WERI-Rb-1 (cell line): ENCODE results near the gene KCTD10.

Source experiments
- DNase-seq: peaks from one replicate; pipeline ENCODE4 v3.0.0-alpha.2; 2020
- H3K27ac ChIP-seq: fragments of 250-450 bp; sonication (Bioruptor Pico); 2 replicates; pipeline ENCODE4 v1.5.1; 2020; ENCODE audit warnings: mild to moderate bottlenecking, moderate library complexity
- H3K27me3 ChIP-seq: fragments of 250-450 bp; sonication (Bioruptor Pico); 2 replicates; pipeline ENCODE4 v1.5.1; 2021; ENCODE audit warnings: mild to moderate bottlenecking, low read depth, moderate library complexity; ENCODE audit not compliant: insufficient read depth, severe bottlenecking
- H3K36me3 ChIP-seq: fragments of 250-450 bp; sonication (Bioruptor Pico); 2 replicates; pipeline ENCODE4 v1.5.1; 2020; ENCODE audit warnings: mild to moderate bottlenecking, moderate library complexity
- H3K4me3 ChIP-seq: 2 replicates; pipeline ENCODE4 v1.5.1; 2011; ENCODE audit warnings: low read depth, mild to moderate bottlenecking, control low read depth, low read length
- H3K9me3 ChIP-seq: fragments of 250-450 bp; sonication (Bioruptor Pico); 2 replicates; pipeline ENCODE4 v1.5.1; 2021; ENCODE audit warnings: mild to moderate bottlenecking, moderate library complexity; ENCODE audit not compliant: severe bottlenecking
- TF ChIP-seq, protein P1 (sequence below): IDR thresholded peaks from 2 replicates; pipeline ENCODE4 v1.5.1; 2011; ENCODE audit warnings: low read depth, mild to moderate bottlenecking, control low read depth, inconsistent platforms, low read length

Gene KCTD10

DNA sequence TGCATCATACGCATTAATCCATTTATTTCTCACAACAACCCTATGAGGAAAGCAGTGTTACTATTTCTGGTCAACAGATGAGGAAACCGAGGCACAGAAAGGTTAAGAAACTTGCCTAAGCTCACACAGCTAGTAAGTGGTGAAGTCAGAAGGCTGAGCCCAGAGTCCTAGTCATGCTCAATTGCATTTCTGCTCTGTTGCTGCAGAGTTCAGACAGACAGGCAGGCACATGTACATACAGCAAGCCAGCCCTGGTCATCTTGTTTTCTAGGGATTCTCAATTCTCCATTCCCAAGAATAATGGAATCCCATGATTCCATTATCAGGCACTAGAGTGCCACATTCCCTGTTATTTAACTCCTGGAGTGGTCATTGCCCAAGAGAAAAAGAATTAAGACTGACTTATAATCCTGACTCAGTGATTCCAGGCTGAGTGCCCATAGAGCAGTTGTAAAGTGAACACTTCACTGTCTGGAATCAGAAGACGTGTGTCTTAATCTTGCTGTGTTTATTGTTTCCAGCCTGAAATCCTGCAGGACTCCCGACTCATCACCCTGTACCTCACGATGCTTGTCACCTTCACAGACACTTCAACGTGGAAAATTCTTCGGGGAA is 11.1 kb upstream of the KCTD10 start:
- no peak overlapping the region for H3K4me3 ChIP-seq
- no peaks in the 10 kb centered on the region for H3K27me3 ChIP-seq
- DNase-seq: no peak
- H3K36me3 ChIP-seq: peaks cover 71% of the 10 kb centered on the region
- H3K9me3 ChIP-seq: no peaks in the 10 kb centered on the region
- TF ChIP-seq, protein P1, sequence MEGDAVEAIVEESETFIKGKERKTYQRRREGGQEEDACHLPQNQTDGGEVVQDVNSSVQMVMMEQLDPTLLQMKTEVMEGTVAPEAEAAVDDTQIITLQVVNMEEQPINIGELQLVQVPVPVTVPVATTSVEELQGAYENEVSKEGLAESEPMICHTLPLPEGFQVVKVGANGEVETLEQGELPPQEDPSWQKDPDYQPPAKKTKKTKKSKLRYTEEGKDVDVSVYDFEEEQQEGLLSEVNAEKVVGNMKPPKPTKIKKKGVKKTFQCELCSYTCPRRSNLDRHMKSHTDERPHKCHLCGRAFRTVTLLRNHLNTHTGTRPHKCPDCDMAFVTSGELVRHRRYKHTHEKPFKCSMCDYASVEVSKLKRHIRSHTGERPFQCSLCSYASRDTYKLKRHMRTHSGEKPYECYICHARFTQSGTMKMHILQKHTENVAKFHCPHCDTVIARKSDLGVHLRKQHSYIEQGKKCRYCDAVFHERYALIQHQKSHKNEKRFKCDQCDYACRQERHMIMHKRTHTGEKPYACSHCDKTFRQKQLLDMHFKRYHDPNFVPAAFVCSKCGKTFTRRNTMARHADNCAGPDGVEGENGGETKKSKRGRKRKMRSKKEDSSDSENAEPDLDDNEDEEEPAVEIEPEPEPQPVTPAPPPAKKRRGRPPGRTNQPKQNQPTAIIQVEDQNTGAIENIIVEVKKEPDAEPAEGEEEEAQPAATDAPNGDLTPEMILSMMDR: no peak
- no peak overlapping the region for H3K27ac ChIP-seq

DNA sequence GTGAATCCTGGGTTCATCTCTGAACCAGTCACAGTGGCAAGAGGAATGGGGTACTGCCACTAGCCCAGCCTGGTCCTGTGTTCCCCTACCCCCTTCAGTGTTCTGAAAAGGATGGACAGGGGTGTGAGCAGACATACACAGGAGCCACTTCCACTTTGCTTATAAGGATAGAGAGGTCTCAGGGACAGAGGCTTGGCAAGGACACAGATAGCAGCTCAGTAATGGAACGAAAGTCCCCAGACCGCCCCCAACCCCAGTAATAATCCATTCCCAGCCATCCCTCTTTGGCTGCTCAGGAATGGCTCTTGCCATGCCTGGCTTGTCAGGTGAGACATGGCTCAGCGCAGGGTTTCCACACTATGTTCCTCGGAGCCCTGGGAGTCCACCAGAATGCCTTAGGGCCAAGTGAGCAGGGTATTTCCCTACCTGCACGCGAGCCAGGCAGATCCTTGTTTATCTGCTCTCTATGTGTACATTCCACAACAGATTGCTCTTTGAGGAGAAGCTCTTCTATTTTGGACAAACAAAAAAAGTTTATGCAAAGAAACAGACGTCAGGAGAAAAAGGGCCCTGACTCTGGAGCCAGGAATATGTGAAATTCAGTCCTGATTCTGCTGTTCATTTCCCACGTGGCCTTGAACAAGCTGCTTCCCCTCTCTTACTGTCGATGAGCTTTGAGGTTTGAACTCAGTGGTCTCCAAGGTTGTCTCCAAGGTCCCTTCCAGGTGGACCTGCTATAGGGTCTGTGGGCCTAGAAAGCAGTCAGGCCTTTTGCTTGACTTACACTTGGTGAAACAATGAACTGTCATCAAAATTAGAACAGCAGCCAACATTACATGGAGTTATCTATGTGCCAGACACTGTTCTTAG is 10.3 kb upstream of the KCTD10 start:
- Histone ChIP-seq H3K4me3 (no peak overlapping the region), H3K27me3 (no peaks in the 10 kb centered on the region), H3K36me3 (peaks cover 71% of the 10 kb centered on the region), H3K9me3 (no peaks in the 10 kb centered on the region), H3K27ac (no peak overlapping the region)
- TF ChIP-seq, protein P1: no peak
- DNase-seq: no peak

DNA sequence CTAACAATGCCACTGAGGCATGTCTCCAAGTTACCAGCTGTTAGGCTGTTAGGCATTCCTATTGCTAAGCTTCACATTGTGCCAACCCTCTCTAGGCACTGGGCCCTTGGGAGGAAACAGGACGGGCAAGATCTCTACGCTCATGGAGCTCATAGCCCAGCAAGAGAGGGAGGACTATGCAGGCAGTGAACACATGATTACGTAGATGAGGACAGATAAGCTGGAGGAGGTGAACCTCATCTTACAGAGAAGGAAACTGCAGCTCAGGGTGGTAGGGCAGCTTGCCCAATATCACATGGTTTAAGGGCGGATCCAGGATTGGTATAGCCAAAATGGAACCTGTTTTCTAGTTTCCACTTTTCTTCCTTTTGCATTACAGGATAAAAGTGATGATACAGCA is 8.1 kb upstream of the KCTD10 start:
- TF ChIP-seq, protein P1: no peak
- H3K4me3 ChIP-seq: no peak overlapping the region
- no peak for DNase-seq
- H3K27me3 ChIP-seq: no peaks in the 10 kb centered on the region
- peaks cover 53% of the 10 kb centered on the region for H3K36me3 ChIP-seq
- H3K9me3 ChIP-seq: no peaks in the 10 kb centered on the region
- H3K27ac ChIP-seq: no peak overlapping the region

DNA sequence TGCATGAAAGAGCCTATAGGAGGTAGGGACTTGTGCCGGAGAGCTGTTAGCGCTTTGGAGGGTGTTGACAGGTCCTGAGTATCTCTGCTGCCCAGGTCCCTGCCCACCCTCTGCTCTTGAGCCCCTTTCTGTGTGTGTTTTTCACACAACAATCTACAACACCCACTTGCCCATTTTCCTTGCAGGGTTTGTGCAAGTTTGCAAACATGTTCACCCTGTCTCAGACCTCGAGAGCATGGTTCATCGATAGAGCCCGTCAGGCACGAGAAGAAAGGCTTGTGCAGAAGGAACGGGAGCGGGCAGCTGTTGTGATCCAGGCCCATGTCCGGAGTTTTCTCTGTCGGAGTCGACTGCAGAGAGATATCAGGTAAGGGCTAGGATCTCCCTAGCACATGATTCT is 6.2 kb upstream of the KCTD10 start:
- Histone ChIP-seq H3K9me3 (no peaks in the 10 kb centered on the region), H3K27ac (no peak overlapping the region), H3K36me3 (peaks cover 34% of the 10 kb centered on the region), H3K4me3 (no peak overlapping the region), H3K27me3 (no peaks in the 10 kb centered on the region)
- TF ChIP-seq, protein P1: no peak
- DNase-seq: no peak

DNA sequence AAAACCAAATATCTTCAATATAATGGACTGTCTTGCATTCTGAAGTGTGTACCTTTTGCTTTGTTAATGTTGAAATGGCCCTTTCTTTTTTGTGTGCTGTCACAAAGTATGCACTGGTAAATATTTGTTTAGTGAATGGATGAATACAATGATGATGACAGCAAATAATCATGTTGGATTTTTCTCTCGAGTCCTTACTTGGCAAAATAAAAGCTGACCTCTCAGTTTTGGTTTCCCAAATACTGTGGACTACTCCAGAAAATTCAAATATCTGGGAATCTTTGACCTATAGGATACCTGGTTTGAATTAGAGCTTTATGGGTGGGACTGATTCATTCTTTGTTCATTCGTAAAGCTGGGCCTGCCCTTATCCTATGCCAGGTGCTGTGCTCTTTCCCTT is 5.8 kb upstream of the KCTD10 start:
- Histone ChIP-seq H3K4me3 (no peak overlapping the region), H3K27me3 (no peaks in the 10 kb centered on the region), H3K9me3 (no peaks in the 10 kb centered on the region), H3K27ac (no peak overlapping the region), H3K36me3 (peaks cover 30% of the 10 kb centered on the region)
- TF ChIP-seq, protein P1: no peak
- no peak for DNase-seq

DNA sequence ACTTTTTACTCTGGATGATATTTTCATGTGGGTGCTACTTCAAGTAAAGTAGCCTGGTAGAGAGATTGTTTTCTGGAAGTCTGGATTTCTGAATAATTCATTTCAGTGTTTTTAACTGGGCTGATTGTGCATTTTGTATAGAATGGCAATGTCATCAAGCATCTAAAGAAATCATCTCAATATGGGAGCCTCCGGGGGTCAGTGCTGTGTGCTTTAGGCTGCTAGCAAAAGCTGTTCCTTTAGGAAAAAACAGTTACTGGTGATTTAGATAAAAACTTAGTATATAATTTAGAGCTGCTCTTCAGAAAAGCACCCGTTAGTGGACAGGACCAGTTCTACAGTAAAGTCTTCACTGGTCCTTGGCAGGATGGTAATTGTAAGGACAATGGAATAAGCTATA is 5.4 kb upstream of the KCTD10 start:
- Histone ChIP-seq H3K9me3 (no peaks in the 10 kb centered on the region), H3K27ac (no peak overlapping the region), H3K27me3 (no peaks in the 10 kb centered on the region), H3K36me3 (peaks cover 26% of the 10 kb centered on the region), H3K4me3 (no peak overlapping the region)
- no peak for DNase-seq
- TF ChIP-seq, protein P1: no peak
